PC-3 (cell line): Measurements from ENCODE around the gene NTNG1.

ENCODE experiments used
- EZH2 ChIP-seq: fragments of 300-600 bp; sonication (generic); IDR thresholded peaks from one replicate; pipeline ENCODE4 v1.6.1; 2017; ENCODE audit warnings: antibody characterized with exemption, mild to moderate bottlenecking, low read length; ENCODE audit not compliant: unreplicated experiment
- TF ChIP-seq, protein P1 (sequence below): fragments of 300-600 bp; sonication (generic); conservative IDR thresholded peaks from 2 replicates; pipeline ENCODE4 v1.5.1; 2017; ENCODE audit warnings: antibody characterized with exemption, low read depth, mild to moderate bottlenecking, low read length

DNA sequence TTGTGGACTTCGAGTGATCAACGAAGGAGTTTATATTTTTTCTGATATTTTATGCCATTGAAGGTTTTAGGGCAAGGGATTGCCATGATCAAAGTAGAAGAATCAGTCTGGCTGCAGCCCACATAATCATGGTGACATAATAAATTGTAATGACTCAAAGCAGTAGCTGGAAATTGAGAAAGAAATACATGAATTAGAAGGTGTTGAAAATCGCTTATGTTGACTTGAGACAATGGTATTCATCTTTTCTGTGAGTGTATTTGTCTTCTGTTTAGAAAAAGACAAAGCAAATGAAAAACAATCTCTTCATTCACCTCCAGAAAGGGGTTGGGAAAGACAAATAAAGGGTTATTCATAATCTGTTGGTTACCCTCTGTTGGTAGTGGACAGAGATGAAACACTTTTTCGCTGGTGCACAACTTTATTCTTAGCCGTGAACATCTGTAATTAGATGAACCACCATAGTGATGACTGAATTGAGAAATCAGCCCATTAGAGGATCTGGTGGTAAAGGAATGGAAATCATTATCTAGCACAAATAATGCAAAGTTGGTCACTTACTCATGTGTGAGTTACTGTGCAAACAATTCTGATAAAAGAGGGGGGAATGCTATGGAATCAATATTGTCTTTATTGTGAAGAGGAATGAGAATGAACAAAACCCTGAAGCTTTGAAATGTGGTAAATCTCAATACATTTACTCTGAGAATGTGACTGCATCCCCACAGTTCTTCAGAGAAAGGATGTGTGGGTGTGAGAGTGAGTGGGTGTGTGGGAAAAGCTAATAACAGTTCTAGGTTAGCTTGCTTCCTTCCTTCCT, 121.8 kb downstream of the NTNG1 start:
- TF ChIP-seq, protein P1, sequence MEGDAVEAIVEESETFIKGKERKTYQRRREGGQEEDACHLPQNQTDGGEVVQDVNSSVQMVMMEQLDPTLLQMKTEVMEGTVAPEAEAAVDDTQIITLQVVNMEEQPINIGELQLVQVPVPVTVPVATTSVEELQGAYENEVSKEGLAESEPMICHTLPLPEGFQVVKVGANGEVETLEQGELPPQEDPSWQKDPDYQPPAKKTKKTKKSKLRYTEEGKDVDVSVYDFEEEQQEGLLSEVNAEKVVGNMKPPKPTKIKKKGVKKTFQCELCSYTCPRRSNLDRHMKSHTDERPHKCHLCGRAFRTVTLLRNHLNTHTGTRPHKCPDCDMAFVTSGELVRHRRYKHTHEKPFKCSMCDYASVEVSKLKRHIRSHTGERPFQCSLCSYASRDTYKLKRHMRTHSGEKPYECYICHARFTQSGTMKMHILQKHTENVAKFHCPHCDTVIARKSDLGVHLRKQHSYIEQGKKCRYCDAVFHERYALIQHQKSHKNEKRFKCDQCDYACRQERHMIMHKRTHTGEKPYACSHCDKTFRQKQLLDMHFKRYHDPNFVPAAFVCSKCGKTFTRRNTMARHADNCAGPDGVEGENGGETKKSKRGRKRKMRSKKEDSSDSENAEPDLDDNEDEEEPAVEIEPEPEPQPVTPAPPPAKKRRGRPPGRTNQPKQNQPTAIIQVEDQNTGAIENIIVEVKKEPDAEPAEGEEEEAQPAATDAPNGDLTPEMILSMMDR = no peak
- no peak for TF ChIP-seq EZH2
